OCI-LY7 (cell line): Measurements from ENCODE around the gene CD37.

Experiments
- EZH2phosphoT487 ChIP-seq: fragments of 200-600 bp; sonication (generic); IDR thresholded peaks from 2 replicates; pipeline ENCODE4 v1.6.1; 2018; ENCODE audit warnings: low read depth, borderline replicate concordance, mild to moderate bottlenecking, mixed run types, antibody characterized with exemption, low read length, moderate library complexity, mixed read lengths
- TF ChIP-seq, protein P1 (sequence below): fragments of 200-600 bp; sonication (generic); conservative IDR thresholded peaks from 2 replicates; pipeline ENCODE4 v1.5.1; 2014; ENCODE audit warnings: mild to moderate bottlenecking, antibody characterized with exemption, low read length, moderate library complexity, mixed read lengths

DNA sequence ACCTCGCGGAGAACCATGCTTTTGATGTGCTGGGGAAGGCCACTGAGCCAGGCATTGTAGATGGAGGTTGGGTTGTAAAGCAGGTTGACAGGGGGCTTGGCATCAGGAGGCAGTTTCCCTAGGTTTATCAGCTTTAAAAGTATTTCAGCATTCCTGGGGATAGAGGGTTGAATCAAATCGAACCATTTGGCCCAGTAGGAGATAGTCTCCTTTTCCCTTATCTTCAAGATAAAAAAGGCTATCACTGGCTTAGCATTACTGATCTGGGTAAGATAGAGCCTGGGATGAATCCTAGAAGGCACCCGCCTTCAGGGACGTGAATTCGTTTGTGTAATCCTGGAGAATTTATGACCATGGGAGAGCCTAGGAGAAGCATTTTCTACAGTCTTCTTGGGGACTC, 40.8 kb upstream of the CD37 start:
- TF ChIP-seq, protein P1, sequence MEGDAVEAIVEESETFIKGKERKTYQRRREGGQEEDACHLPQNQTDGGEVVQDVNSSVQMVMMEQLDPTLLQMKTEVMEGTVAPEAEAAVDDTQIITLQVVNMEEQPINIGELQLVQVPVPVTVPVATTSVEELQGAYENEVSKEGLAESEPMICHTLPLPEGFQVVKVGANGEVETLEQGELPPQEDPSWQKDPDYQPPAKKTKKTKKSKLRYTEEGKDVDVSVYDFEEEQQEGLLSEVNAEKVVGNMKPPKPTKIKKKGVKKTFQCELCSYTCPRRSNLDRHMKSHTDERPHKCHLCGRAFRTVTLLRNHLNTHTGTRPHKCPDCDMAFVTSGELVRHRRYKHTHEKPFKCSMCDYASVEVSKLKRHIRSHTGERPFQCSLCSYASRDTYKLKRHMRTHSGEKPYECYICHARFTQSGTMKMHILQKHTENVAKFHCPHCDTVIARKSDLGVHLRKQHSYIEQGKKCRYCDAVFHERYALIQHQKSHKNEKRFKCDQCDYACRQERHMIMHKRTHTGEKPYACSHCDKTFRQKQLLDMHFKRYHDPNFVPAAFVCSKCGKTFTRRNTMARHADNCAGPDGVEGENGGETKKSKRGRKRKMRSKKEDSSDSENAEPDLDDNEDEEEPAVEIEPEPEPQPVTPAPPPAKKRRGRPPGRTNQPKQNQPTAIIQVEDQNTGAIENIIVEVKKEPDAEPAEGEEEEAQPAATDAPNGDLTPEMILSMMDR, result no peak
- no peak for TF ChIP-seq EZH2phosphoT487
